Skeletal muscle cell (primary cell): ENCODE data around the gene ALDOA.
A peak's percentile ranks its signal among the peaks of the same experiment; 100 is the strongest.

Experiments
- DNase-seq: peaks from one replicate; pipeline ENCODE4 v3.0.0-alpha.2; 2010; ENCODE audit warnings: low read depth
- H3K4me3 ChIP-seq: 2 replicates; pipeline ENCODE4 v1.5.1; 2011; ENCODE audit warnings: low read depth, mild to moderate bottlenecking, control low read depth, low read length, moderate library complexity

The ALDOA gene

GRCh38 chr16:30086291-30087140, 21.0 kb downstream of the ALDOA start:
- DNase-seq: no peak
- H3K4me3 ChIP-seq: no peak overlapping the region

GRCh38 chr16:30087181-30087898, 21.8 kb downstream of the ALDOA start:
- no peak overlapping the region for H3K4me3 ChIP-seq
- no peak for DNase-seq

DNA sequence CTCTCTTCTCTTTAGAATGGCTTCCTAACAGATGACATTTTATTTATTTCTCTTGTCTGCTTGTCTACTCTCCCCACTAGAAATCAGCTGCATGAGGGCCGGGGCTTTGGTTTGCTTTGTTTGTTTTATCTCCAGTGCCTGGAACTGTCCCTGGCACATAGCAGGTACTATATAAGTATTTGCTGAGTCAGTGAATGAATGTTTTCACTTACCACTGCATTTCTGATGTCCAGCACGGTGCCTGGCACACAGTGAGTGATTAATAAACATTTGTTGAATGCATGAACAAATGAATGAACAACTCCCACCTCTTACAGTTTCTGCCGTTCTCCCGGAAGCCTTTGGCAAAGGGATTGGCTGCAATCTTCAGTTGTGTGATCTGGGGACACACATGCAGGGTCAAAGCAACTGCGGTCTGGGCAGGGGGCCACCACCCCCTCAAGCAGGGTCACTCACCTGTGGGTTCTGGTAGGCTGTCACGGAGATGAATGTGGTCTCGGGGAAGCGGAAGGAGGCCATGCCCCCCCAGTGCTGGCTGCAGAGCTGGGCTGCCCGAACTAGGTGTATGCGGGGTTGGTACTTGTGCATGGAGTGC, 22.8 kb downstream of the ALDOA start:
- no peak overlapping the region for H3K4me3 ChIP-seq
- no peak for DNase-seq

GRCh38 chr16:30088832-30089624, 23.5 kb downstream of the ALDOA start:
- no peak overlapping the region for H3K4me3 ChIP-seq
- no peak for DNase-seq

GRCh38 chr16:30090610-30091331, 25.2 kb downstream of the ALDOA start:
- no peak for DNase-seq
- H3K4me3 ChIP-seq: no peak overlapping the region

DNA sequence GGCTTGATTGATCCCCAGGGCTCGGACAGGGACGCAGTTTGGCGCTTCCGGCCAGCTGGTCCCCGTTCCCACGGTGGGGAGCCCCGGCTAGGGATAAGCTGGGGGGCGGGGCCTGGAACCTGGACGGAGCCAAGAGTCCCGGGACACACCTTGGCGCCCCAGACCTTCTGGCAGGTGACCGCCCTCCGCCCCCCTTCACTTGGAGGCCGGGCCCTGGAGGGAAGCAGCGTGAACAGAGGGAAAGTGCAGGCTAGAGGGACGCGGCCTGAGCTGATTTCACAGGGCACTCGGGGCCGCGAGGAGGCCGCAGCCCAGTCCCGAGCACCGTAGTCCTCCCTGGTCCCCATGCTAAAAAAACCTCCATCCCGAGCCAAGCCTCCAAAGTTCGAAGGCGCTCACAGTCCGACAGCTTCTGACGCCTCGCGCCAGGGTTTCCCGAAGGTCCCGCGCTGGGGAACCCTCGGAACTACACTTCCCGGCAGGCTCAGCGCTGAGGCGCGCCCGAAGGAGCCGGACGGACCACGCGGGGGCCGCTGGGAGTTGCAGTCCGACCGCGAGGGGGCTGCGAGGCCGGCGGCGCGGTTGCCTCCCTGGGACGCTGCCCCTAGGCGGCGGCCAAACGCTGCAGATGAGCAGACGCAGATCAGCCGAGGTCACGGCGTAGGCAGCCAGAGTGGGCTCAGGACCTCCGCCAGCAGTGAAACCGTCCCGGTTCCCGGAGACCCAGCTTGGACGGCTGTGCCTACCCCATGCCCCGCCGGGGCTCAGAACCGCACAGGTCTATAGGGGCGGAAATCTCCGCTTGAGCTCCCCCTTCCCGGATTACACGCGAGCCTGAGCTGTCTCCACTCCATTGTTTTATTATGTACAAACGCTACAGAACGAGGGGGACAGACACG, 26.2 kb downstream of the ALDOA start, which contains the start of gene TBX6:
TSS of gene TBX6 (minus strand) at position 451 of the 899 bp plus-strand sequence. CDS start 731 bp downstream, outside the sequence.
- peak within 1 kb of the TSS; percentile 50 for H3K4me3 ChIP-seq
- peak; percentile 58 for DNase-seq

- H3K4me3 ChIP-seq: peak overlapping the region; percentile 50
- DNase-seq: no peak
Observed at GRCh38 chr16:30092373-30093010, 26.9 kb downstream of the ALDOA start.

DNA sequence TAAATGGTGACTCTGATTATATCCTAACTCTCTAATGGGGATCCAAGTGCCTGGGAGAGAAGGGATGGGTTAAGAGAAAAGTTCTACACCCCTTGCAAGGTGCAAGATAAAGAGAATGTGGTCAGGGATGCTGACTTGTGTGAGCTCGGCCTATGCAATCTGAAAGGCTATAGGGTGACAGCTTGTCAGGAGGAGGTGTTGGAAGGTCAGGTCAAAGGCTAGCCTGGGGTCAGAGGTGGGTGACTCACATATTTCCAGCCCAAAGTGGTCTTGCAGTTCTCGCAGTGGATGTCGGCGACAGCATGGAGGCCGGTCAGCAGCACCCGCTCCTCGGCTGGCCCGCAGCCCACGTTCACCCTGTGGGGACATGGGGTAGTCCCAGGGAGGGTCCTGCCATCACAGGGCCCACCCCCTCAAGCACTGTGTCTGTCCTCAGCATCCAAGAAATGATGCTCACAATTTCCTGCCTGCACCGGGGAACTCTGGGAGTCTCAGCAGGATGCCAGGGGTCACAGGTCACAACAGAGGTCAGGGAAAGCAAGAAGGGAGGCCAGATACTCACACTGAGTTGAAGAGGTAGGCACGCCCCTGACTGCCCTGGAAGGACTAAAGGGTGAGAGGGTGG, 29.1 kb downstream of the ALDOA start:
- no peak for DNase-seq
- no peak overlapping the region for H3K4me3 ChIP-seq

- DNase-seq: no peak
- H3K4me3 ChIP-seq: peak overlapping the region; percentile 58
Observed at GRCh38 chr16:30095166-30096078, 29.9 kb downstream of the ALDOA start.

DNA sequence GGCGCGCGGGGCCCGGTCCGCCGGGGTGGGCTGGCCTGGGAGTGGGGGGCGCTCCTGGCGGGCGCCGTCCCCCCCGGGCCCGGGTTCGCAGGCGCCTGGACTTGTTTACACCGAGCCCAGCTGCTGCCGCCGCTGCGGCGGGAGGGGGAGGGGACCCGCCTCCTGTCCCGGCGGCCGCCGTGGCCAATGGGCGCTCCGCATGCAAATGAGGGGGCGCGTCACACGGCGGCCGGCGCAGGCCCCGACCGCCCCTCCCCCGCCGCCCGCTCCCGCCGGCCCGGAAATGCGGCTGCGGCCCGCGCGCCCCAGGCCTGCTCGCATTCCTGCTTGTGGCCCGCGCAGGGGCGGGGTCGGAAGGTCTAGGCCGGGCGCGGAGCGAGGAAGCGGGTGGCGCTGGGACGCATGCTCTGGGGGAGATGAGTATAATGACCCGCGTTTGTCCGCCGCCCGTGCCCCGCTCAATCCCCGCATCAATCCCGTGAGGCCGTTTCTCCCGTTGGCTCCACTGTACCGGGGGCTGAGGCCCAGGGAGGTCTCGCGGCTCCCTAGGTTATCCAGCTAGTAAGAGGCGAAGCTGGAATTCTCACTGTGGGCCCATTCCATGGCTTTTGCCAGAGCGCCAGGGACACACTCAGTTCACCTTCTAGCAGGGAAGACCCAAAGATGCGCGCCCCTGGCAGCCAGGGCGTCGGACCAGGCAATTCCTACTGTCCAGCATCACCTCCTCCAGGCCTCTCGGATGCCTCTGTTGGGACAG, 30.7 kb downstream of the ALDOA start, which contains the start of gene YPEL3:
TSS of gene YPEL3 (minus strand) at position 109 of the 757 bp plus-strand sequence. CDS start 731 bp downstream, outside the sequence.
- peak; percentile 69 for DNase-seq
- peak within 1 kb of the TSS; percentile 58 for H3K4me3 ChIP-seq

- no peak for DNase-seq
- peak overlapping the region; percentile 58 for H3K4me3 ChIP-seq
Observed at GRCh38 chr16:30096862-30097563, 31.5 kb downstream of the ALDOA start.

DNA sequence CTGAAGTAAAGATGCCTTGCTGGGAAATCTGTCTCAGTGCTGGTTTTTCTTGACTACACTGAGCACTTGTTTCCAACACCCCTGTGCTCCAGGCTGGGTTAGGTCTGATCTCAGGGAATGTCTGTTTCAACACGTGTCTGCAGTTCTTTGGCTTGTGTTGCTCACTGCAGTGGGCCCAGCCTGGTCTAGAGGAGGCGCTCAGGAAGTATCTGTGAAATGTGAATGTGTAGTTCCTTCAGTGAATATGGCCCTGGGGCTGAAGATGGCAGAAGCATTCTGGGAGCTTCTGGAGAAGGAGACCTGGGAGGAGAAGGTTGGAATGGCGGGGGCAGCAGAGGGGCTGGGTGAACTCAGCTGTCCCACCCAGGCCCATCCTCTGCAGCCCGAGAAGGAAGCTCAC, 38.5 kb downstream of the ALDOA start:
- no peak overlapping the region for H3K4me3 ChIP-seq
- no peak for DNase-seq

- DNase-seq: no peak
- H3K4me3 ChIP-seq: no peak overlapping the region
Observed at GRCh38 chr16:30104492-30104891, 38.9 kb downstream of the ALDOA start.

- H3K4me3 ChIP-seq: no peak overlapping the region
Observed at GRCh38 chr16:30108059-30108850, 42.7 kb downstream of the ALDOA start.

More at GRCh38 chr16:30108059-30108850, 42.7 kb downstream of the ALDOA start:
- DNase-seq: no peak
